Hippocampal formation (tissue), 2 donors: ENCODE measurements around the gene SCARB1.
"Not testable (repeated sequence)": the region's sequence is repeated elsewhere in the genome, so short reads cannot be mapped to it uniquely, and the experiment has no call there.

ENCODE experiments used
- DNase-seq, 2 donors: peaks; one replicate each; lab custom pipeline; 2025; lab: John Stamatoyannopoulos, UW

Gene SCARB1, protein sequence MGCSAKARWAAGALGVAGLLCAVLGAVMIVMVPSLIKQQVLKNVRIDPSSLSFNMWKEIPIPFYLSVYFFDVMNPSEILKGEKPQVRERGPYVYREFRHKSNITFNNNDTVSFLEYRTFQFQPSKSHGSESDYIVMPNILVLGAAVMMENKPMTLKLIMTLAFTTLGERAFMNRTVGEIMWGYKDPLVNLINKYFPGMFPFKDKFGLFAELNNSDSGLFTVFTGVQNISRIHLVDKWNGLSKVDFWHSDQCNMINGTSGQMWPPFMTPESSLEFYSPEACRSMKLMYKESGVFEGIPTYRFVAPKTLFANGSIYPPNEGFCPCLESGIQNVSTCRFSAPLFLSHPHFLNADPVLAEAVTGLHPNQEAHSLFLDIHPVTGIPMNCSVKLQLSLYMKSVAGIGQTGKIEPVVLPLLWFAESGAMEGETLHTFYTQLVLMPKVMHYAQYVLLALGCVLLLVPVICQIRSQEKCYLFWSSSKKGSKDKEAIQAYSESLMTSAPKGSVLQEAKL

GRCh38 chr12:124863416-124864325 is at the start of gene SCARB1:
SCARB1 (minus strand) TSS chr12:124863864; CDS start chr12:124863720, 144 bp downstream.
- DNase-seq: peak; percentile 74 to 82

DNA sequence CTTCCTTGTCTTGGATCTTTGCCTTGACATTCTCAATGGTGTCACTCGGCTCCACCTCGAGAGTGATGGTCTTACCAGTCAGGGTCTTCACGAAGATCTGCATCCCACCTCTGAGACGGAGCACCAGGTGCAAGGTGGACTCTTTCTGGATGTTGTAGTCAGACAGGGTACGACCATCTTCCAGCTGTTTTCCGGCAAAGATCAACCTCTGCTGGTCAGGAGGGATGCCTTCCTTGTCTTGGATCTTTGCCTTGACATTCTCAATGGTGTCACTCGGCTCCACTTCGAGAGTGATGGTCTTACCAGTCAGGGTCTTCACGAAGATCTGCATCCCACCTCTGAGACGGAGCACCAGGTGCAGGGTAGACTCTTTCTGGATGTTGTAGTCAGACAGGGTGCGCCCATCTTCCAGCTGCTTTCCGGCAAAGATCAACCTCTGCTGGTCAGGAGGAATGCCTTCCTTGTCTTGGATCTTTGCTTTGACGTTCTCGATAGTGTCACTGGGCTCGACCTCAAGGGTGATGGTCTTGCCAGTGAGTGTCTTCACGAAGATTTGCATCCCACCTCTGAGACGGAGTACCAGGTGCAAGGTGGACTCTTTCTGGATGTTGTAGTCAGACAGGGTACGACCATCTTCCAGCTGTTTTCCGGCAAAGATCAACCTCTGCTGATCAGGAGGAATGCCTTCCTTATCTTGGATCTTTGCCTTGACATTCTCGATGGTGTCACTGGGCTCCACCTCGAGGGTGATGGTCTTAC is 49.0 kb upstream of the SCARB1 start:
- not testable (repeated sequence) for DNase-seq

- not testable (repeated sequence) for DNase-seq
Observed at GRCh38 chr12:124911521-124911920, 47.9 kb upstream of the SCARB1 start.

- DNase-seq: no peak
Observed at GRCh38 chr12:124910561-124911478, 47.2 kb upstream of the SCARB1 start.

DNA sequence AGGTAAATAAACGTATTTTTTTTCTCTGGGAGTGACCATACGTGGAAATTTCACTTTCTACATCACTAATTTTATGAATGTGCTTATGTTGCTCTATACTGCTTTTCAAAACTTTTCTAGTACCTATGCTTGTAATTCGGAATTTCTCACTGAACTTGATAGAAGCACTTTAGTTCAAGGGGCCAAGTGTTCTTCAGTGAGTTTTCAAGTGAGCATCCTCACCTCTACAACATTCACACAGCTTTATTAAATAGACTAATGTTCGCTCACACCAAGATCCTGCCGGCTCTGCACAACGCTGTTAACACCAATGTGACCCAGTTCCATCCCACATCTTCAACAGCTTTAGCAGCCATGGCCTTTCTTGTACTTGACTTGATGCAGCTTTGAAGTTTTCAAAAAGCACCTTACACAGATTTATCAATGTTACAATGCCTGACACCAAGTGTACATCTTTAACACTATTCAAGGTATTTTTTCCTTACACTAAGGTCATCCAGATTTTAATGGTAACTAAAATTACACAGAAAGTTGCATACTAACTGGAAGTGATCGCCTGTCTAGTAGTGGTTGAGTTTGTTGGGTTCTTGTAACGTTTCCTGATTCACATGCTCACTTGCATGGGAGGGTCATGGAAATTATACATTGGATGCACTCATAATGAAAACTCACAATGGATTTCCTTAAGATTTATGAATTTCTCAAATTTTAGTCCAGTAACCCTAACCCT is 46.3 kb upstream of the SCARB1 start:
- no peak for DNase-seq

GRCh38 chr12:124906606-124907261 is 43.1 kb upstream of the SCARB1 start:
- DNase-seq: no peak

DNA sequence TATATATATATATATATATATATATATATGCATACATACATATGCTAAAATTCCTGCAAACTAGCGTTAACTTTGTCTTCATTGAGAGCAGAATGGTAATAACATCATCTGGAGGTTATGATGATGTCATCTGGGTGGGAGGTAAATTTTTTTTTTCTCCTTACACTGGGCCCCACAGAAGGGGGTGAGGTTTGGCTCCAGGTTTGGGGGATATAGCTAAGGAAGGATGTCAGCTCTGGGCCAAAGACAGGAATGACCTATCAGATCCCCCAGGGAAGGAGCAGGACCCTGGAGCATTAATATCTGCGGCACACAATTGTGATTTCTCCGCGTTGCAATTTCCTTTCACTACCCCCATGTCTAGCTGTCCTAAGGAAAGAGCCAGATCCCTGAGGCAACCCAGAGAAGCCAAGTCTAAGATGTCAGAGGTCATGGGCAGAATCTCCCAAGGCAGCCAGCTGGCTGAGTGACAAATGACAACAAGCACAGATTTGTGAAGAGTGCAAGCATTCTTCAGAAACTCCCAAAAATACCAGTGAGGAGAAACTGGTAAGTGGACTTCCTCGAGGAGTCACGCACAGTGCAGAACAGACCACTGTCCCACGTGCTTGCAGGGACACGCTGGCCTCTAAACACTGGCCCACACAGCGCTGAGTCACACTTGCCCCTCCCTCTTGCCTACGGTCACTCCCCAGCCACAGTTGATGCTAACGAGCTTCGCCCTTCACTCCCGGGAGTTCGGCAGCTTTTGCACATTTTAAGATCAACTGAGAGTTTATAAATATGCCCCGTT is 40.8 kb upstream of the SCARB1 start:
- peak; percentile 66 to 75 for DNase-seq

- no peak for DNase-seq
Observed at GRCh38 chr12:124902916-124903315, 39.3 kb upstream of the SCARB1 start.

GRCh38 chr12:124901003-124901402 is 37.3 kb upstream of the SCARB1 start:
- DNase-seq: no peak

GRCh38 chr12:124900345-124900795 is 36.7 kb upstream of the SCARB1 start:
- not testable (repeated sequence) for DNase-seq

GRCh38 chr12:124898923-124899294 is 35.2 kb upstream of the SCARB1 start:
- DNase-seq: no peak

GRCh38 chr12:124898200-124898922 is 34.7 kb upstream of the SCARB1 start:
- DNase-seq: peak in 1 of 2 donors; percentile 63

DNA sequence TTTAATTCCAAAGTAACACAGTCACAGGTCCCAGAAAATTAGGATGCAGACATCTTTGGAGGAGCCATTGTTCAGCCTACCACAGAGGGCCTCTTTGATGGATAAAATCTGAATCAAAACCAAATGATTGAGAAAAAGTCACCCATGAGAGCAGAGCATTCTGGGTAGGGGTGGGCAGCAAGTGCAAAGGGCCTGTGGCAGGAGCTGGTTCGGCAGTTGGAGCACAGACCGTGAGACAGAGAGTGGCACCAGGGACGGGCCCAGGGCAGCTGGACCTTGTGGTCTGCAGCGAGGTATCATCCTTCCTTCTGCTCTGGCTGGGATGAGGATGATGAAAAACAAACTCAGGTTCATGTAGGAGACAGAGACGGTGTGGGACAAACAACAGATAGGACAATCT is 32.8 kb upstream of the SCARB1 start:
- no peak for DNase-seq

DNA sequence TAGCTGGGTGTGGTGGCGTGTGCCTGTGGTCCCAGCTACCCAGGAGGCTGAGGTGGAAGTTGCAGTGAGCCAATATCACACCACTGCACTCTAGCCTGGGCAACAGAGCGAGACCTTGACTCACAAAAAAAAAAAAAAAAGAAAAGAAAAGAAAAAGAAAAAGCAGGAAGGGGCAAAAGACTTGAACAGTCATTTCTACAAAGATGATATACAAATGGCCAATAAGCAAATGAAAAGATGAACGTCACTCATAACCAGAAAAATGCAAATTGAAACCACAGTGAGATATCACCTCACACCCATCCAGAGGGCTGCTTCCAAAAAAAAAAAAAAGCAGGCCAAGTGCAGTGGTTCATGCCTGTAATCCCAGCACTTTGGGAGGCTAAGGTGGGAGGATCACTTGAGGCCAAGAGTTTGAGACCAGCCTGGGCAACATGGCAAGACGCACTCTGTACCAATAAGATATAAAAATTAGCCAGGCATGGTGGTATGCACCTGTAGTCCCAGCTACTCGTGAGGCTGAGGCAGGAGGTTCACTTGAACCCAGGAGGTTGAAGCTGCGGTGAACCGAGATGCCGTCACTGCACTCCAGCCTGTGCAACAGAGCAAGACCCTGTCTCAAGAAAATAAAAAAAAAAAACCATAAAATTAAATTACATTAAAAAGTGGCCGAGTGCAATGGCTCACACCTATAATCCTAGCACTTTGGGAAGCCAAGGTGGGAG is 30.3 kb upstream of the SCARB1 start:
- no peak for DNase-seq

DNA sequence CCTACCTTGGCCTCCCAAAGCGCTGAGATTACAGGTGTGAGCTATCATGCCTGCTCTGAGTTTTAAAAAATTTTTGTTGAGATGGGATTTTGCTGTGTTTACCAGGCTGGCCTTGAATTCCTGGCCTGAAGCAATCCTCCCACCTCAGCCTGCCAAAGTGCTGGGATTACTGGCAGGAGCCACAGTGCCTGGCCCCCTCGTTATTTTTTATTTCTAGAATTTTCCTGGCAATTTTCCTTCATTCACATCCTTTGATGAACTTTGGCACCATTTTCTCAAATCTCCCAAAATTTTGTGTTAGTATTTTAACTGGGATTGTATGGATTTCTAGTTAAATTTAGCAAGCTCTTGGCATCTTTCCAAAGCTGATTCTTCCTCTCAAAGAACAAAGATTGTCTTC is 24.6 kb upstream of the SCARB1 start:
- no peak for DNase-seq

DNA sequence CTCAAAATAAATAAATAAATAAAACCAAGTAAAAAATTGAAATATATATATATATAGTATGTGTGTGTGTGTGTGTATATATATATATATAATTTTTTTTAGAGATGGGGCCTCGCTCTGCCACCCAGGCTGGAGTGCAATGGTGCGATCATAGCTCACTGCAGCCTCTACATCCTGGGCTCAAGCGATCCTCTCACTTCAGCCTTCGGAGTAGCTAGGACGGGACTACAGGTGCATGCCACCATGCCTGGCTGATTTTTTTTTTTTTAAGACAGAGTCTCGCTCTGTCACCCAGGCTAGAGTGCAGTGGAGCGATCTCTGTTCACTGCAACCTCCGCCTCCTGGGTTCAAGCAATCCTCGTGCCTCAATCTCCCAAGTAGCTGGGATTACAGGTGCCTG is 24.1 kb upstream of the SCARB1 start:
- not testable (repeated sequence) for DNase-seq
